Suprapubic skin (tissue), 4 donors: ENCODE measurements around the gene MRPS7.

Source experiments
- CTCF ChIP-seq, 2 donors: fragments of 200-600 bp in 1 of 2; fragments of 450-650 bp in 1 of 2; sonication (generic) in 1 of 2; IDR thresholded peaks; one replicate each; pipeline ENCODE4 v1.5.1; 2016 to 2019; ENCODE audit warnings: antibody characterized with exemption in 2 of 2, mild to moderate bottlenecking in 1 of 2, moderate library complexity in 1 of 2
- EP300 ChIP-seq: sonication (generic); formaldehyde crosslinking; IDR thresholded peaks from one replicate; pipeline ENCODE4 v1.6.1; 2017; ENCODE audit warnings: antibody characterized with exemption
- POLR2A ChIP-seq, 2 donors: fragments of 450-650 bp; IDR thresholded peaks; one replicate each; pipeline ENCODE4 v1.6.1; 2017; ENCODE audit warnings: antibody characterized with exemption in 2 of 2, mild to moderate bottlenecking in 2 of 2, moderate library complexity in 2 of 2
- POLR2AphosphoS5 ChIP-seq, 3 donors: sonication (generic); formaldehyde crosslinking; IDR thresholded peaks; one replicate each; pipeline ENCODE4 v1.6.1; 2017; ENCODE audit warnings: antibody characterized with exemption in 3 of 3

GRCh38 chr17:75245011-75245410 is 16.7 kb upstream of the MRPS7 start:
- TF ChIP-seq POLR2A (IDR thresholded peaks at IDR 0.05): no peak
- no peak for TF ChIP-seq CTCF (IDR thresholded peaks at IDR 0.05)
- no peak for TF ChIP-seq EP300
- no peak for TF ChIP-seq POLR2AphosphoS5 (IDR thresholded peaks at IDR 0.05)
